A549 (cell line): Measurements from ENCODE around the gene SLC15A3. TPM values are rescaled to one million over a fixed set of nuclear protein-coding genes. Genes with fewer than 3 reads are reported as not detected.

Source experiments
- ATAC-seq, 2 experiments: fragments of 200-7000 bp in 1 of 2; fragments of >200 bp in 1 of 2; cut with Nextera tagmentation in 1 of 2; cut with Tn5 transposase in 1 of 2; 3 replicates each; pipeline versions ENCODE4 v1.8.0 to v1.9.1; 2018 to 2020; ENCODE audit warnings: mild to moderate bottlenecking in 1 of 2, moderate library complexity in 1 of 2
- CTCF ChIA-PET: fragments of 300-600 bp; sonication (Branson Sonifier 250); formaldehyde crosslinking; extraction: SDS; loops from one replicate; lab custom pipeline; 2021; ENCODE audit warnings: antibody characterized with exemption, inconsistent platforms; lab: Yijun Ruan, JAX
- POLR2A ChIA-PET: fragments of 350-600 bp; formaldehyde crosslinking; extraction: SDS; loops from one replicate; lab custom pipeline; 2021; ENCODE audit warnings: antibody characterized with exemption, inconsistent platforms; lab: Yijun Ruan, JAX
- DNase-seq, 2 experiments: peaks; one replicate each; pipeline versions ENCODE4 v3.0.0 to v3.0.0-alpha.2; 2011 to 2016; ENCODE audit warnings: low read depth in 1 of 2, low spot score in 1 of 2
- FAIRE-seq: peaks from 2 replicates; lab custom pipeline; 2011; peaks lifted over from hg19 to GRCh38; lab: Jason Lieb, UNC
- H3K27ac ChIP-seq, 2 experiments: fragments of >200 bp; sonication (Bioruptor Twin); formaldehyde crosslinking; 3 replicates each; pipeline ENCODE4 v1.5.1; 2016 to 2017
- H3K4me1 ChIP-seq: fragments of >200 bp; sonication (Bioruptor Twin); formaldehyde crosslinking; 3 replicates; pipeline ENCODE4 v1.6.1; 2016
- H3K4me2 ChIP-seq: fragments of >200 bp; sonication (Bioruptor Twin); formaldehyde crosslinking; 3 replicates; pipeline ENCODE4 v1.6.1; 2016
- H3K4me3 ChIP-seq: fragments of >200 bp; sonication (Bioruptor Twin); formaldehyde crosslinking; 3 replicates; pipeline ENCODE4 v1.5.1; 2016
- H3K9me3 ChIP-seq: fragments of >200 bp; sonication (Bioruptor Twin); formaldehyde crosslinking; 3 replicates; pipeline ENCODE4 v1.6.1; 2016
- CBX8 ChIP-seq: fragments of 200-600 bp; sonication (generic); IDR thresholded peaks from 2 replicates; pipeline ENCODE4 v1.6.1; 2016
- CHD2 ChIP-seq: fragments of 150-350 bp; IDR thresholded peaks from 2 replicates; pipeline ENCODE4 v1.6.1; 2014; ENCODE audit warnings: low read length; ENCODE audit not compliant: partially characterized antibody
- EHF ChIP-seq: fragments of 250-450 bp; sonication (Bioruptor Pico); IDR thresholded peaks from 2 replicates; pipeline ENCODE4 v1.5.0; 2020; ENCODE audit warnings: mild to moderate bottlenecking
- FOSB ChIP-seq: fragments of 250-450 bp; sonication (Bioruptor Pico); IDR thresholded peaks from 2 replicates; pipeline ENCODE4 v1.5.0; 2020; ENCODE audit warnings: mild to moderate bottlenecking, moderate library complexity
- HOXA7 ChIP-seq: fragments of 250-450 bp; sonication (Bioruptor Pico); IDR thresholded peaks from 2 replicates; pipeline ENCODE4 v1.5.0; 2020; ENCODE audit warnings: mild to moderate bottlenecking, moderate library complexity
- JUN ChIP-seq, 2 experiments: fragments of >200 bp; sonication (Bioruptor Twin); formaldehyde crosslinking; IDR thresholded peaks; 2 replicates in 1 of 2; 3 replicates in 1 of 2; pipeline ENCODE4 v1.6.1; 2016 to 2017
- KDM5A ChIP-seq: fragments of 200-600 bp; sonication (generic); IDR thresholded peaks from 2 replicates; pipeline ENCODE4 v1.6.1; 2016; ENCODE audit warnings: antibody characterized with exemption, mild to moderate bottlenecking
- MYC ChIP-seq: IDR thresholded peaks from 2 replicates; pipeline ENCODE4 v1.6.1; 2012; ENCODE audit warnings: mild to moderate bottlenecking, inconsistent platforms, low read length, improper control_type of control experiment, borderline replicate concordance
- NFE2L2 ChIP-seq: fragments of 150-350 bp; conservative IDR thresholded peaks from 2 replicates; pipeline ENCODE4 v1.6.1; 2014; ENCODE audit warnings: low read length
- NPAS2 ChIP-seq: fragments of 250-450 bp; sonication (Bioruptor Pico); IDR thresholded peaks from 2 replicates; pipeline ENCODE4 v1.8.0; 2022; ENCODE audit warnings: mild to moderate bottlenecking, moderate library complexity, borderline replicate concordance
- PHF8 ChIP-seq: fragments of 200-600 bp; sonication (generic); IDR thresholded peaks from 2 replicates; pipeline ENCODE4 v1.6.1; 2016; ENCODE audit warnings: low read depth, mild to moderate bottlenecking, antibody characterized with exemption, moderate library complexity, borderline replicate concordance
- TP53 ChIP-seq: fragments of 250-450 bp; sonication (Bioruptor Pico); IDR thresholded peaks from 2 replicates; pipeline ENCODE4 v1.5.0; 2021; ENCODE audit warnings: mild to moderate bottlenecking, moderate library complexity
- ZFP36 ChIP-seq: fragments of 450-650 bp; IDR thresholded peaks from 2 replicates; pipeline ENCODE4 v1.6.1; 2014; ENCODE audit warnings: borderline replicate concordance; ENCODE audit not compliant: partially characterized antibody
- WGBS: methylation state at CpG from one replicate; pipeline ENCODE4 v1.1.6; 2017; ENCODE audit errors: missing lambda C conversion rate; 5-methylcytosine and 5-hydroxymethylcytosine counted together
- polyA plus RNA-seq, 4 experiments: library from polyadenylated mRNA; depleted of rRNA in 3 of 4; stranded (reverse); fragments of >200 nt; fragmentation: RNase III in 1 of 4; extraction: RNeasy Plus Mini Kit Qiagen cat#74134 plus additional on column Dnase treatment in 1 of 4; gene quantifications; 2 replicates in 3 of 4; 3 replicates in 1 of 4; pipeline ENCODE4 v1.2.3, GENCODE V29; 2011 to 2017
- TF ChIP-seq, protein P1 (sequence below): fragments of >200 bp; sonication (Bioruptor Twin); formaldehyde crosslinking; IDR thresholded peaks from 3 replicates; pipeline ENCODE4 v1.6.1; 2016
- TF ChIP-seq, protein P2 (sequence below): IDR thresholded peaks from 2 replicates; pipeline ENCODE4 v1.6.1; 2012
- TF ChIP-seq, protein P3 (sequence below): fragments of 250-450 bp; sonication (Bioruptor Pico); IDR thresholded peaks from 2 replicates; pipeline ENCODE4 v1.5.0; 2021; ENCODE audit warnings: mild to moderate bottlenecking, moderate library complexity, borderline replicate concordance
- TF ChIP-seq, protein P4 (sequence below): fragments of >200 bp; sonication (Bioruptor Twin); formaldehyde crosslinking; IDR thresholded peaks from 3 replicates; pipeline ENCODE4 v1.5.1; 2016

SLC15A3 gene
- polyA plus RNA-seq, 2 of the 4 experiments (the other 2 are of a cell fraction): not detected

DNA sequence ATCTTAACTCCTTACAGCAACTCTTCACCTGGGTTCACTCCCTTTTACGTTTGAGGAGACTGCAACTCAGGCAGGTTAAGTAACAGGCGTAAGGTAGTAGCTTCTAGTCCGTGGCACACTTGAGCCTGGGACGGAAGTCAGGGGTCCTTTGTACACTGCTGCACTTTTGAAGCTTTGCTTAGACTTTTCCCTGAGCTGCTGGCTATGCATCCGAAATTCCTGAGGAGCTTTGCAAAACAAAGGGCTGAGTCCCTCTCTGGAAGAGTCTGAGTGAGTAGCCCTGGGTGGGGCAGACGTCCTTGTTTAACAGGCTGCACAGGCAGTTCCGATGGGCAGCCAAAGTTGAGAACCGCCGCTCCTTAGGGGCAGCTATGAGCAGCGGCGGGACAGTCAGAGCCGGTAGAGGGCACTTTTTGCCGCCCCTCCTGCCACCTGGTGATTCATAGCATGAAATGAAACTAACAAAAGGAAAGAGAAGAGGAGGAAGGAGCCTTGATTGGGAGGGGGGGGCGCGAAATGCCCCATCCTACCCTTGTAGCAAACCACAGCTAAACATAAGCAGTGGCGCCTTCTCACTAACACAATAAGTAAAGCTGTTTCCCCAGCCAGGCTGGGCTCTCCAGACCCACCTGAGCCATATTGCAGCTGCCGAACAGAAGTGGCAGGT lies 36.6 kb downstream of the SLC15A3 start (continued):
- TF ChIP-seq CHD2: no peak
- no peak for TF ChIP-seq ZFP36
- no peak for TF ChIP-seq NFE2L2
- no peak for TF ChIP-seq HOXA7 (CRISPR knock-in tag)
- no peak for TF ChIP-seq NPAS2

DNA sequence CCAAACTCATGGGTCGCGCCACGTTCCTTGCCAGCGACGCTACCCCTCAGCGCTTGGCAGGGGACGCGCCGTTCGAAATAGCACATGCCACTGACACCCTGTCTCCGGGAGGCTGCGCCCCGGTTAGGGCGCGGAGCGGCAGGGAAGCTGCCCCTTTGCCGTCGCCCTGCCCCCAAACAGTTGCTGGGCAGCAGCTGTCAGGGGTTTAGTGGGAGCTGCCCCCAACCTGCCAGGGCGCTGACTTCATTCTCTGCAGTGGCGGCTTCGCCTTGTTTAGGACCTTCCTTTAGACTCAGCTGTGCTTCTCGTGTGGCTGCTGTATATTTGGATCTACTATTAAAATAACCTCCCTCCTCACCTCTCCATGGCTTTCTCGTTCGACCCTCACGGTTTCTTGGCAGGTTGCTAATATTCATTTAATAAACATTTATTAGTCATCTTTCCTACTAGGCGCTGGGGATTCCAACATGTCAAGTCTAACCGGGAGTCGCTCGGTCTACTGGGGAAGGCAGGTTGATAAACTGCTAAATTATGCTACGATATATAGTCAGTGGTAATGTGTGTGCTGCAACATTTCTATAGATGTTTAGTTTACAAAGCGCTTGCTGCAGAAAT lies 37.2 kb downstream of the SLC15A3 start:
- no peak for FAIRE-seq
- H3K4me1 ChIP-seq: peaks cover 24% of the 10 kb centered on the region
- TF ChIP-seq, protein P1, sequence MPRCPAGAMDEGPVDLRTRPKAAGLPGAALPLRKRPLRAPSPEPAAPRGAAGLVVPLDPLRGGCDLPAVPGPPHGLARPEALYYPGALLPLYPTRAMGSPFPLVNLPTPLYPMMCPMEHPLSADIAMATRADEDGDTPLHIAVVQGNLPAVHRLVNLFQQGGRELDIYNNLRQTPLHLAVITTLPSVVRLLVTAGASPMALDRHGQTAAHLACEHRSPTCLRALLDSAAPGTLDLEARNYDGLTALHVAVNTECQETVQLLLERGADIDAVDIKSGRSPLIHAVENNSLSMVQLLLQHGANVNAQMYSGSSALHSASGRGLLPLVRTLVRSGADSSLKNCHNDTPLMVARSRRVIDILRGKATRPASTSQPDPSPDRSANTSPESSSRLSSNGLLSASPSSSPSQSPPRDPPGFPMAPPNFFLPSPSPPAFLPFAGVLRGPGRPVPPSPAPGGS: no peak
- TF ChIP-seq MYC: no peak
- TF ChIP-seq KDM5A: no peak
- TF ChIP-seq, protein P2, sequence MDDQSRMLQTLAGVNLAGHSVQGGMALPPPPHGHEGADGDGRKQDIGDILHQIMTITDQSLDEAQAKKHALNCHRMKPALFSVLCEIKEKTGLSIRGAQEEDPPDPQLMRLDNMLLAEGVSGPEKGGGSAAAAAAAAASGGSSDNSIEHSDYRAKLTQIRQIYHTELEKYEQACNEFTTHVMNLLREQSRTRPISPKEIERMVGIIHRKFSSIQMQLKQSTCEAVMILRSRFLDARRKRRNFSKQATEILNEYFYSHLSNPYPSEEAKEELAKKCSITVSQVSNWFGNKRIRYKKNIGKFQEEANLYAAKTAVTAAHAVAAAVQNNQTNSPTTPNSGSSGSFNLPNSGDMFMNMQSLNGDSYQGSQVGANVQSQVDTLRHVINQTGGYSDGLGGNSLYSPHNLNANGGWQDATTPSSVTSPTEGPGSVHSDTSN: no peak
- TF ChIP-seq TP53 (CRISPR knock-in tag): no peak
- no peak for TF ChIP-seq CBX8
- TF ChIP-seq, protein P3, sequence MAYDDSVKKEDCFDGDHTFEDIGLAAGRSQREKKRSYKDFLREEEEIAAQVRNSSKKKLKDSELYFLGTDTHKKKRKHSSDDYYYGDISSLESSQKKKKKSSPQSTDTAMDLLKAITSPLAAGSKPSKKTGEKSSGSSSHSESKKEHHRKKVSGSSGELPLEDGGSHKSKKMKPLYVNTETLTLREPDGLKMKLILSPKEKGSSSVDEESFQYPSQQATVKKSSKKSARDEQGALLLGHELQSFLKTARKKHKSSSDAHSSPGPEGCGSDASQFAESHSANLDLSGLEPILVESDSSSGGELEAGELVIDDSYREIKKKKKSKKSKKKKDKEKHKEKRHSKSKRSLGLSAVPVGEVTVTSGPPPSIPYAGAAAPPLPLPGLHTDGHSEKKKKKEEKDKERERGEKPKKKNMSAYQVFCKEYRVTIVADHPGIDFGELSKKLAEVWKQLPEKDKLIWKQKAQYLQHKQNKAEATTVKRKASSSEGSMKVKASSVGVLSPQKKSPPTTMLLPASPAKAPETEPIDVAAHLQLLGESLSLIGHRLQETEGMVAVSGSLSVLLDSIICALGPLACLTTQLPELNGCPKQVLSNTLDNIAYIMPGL: no peak
- TF ChIP-seq FOSB (CRISPR knock-in tag): no peak
- no peak for TF ChIP-seq PHF8
- TF ChIP-seq, protein P4, sequence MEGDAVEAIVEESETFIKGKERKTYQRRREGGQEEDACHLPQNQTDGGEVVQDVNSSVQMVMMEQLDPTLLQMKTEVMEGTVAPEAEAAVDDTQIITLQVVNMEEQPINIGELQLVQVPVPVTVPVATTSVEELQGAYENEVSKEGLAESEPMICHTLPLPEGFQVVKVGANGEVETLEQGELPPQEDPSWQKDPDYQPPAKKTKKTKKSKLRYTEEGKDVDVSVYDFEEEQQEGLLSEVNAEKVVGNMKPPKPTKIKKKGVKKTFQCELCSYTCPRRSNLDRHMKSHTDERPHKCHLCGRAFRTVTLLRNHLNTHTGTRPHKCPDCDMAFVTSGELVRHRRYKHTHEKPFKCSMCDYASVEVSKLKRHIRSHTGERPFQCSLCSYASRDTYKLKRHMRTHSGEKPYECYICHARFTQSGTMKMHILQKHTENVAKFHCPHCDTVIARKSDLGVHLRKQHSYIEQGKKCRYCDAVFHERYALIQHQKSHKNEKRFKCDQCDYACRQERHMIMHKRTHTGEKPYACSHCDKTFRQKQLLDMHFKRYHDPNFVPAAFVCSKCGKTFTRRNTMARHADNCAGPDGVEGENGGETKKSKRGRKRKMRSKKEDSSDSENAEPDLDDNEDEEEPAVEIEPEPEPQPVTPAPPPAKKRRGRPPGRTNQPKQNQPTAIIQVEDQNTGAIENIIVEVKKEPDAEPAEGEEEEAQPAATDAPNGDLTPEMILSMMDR: no peak
- TF ChIP-seq EHF: no peak
- TF ChIP-seq JUN (IDR thresholded peaks at IDR 0.05): no peak
- WGBS: 12% methylated on average over 14 of the region's 31 CpGs
- ChIA-PET POLR2A (interaction anchor here (1.0 to 1.7 kb wide), 2 partner anchors 9 to 10 kb away, joined by 4 to 5 read pairs; partner anchors contain the start of gene TMEM132A), CTCF (interaction anchor here (0.7 to 3.7 kb wide), 29 partner anchors 7 to 273 kb away, joined by 3 to 25 read pairs (median 4); partner anchors contain the start of genes PRPF19 and TMEM132A)
- no peaks in the 10 kb centered on the region for H3K9me3 ChIP-seq
- peak overlapping the region; percentile 91 to 94 for H3K27ac ChIP-seq
- H3K4me3 ChIP-seq: peak overlapping the region; percentile 76
- peak overlapping the region; percentile 98 for H3K4me2 ChIP-seq
- peak in 1 of 2 experiments; percentile 48 for DNase-seq
- peak; percentile 58 to 62 for ATAC-seq
